ENCODE measurements around the gene PRR33.

The PRR33 gene

DNA sequence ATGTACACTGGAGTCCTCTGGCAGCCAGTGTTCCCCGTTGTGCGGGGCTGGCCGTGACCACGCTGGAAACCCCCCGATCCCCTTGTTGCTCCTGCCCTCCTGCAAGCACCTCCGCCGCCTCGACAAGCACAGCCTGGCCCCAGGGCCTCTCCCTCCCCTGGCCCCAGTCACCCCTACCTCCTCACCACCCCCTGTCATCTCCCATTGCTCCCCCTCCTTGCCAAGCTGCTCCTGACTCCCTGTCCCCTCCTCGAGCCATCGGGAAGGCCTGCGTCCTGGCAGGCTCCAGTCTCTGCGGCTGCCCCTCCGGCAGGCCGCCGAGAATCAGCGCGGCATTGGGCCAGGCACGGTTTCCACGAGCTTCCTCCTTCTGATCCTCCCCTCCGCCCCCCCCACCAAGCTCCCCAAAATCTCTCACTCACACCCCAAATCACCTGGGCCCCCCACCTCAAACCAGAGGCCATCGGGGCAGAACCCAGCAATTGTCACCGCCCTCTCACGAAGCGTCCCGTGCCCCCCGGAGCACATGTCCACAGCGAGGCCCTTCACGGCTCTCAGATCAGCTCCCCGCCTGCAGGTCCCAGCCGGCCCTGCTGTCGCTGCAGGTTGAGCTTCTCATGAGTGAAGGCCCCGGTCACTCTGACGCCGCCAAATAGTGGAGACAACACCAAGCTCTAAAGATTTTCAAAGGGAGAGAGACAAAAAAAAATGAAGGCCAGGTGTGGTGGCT, 44.5 kb downstream of the PRR33 start:
- DNase-seq (ENCODE audit: low spot score), result no peak

DNA sequence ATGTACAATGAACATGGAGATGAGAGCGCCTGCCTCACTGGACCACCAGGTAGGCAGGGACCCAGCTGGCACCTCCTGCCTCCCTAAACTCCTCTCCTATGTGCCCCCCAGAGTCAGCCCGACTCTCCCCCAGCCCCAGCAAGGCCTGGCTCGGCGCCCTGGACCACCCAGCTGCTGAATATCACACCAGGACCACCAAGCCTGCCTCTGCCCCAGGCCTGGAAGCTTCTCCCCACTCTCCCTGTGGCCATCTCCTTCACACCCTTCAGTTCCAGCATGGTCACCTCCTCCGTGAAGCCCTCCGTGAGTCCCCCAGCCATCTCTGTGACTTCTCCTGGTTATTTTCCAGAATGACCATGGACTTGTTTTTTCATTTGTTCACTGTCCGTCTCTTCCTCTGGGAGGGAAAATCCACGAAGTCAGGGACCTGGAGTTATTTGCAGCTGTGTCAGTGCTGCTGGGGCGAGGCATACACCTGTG, 45.2 kb downstream of the PRR33 start:
- DNase-seq (ENCODE audit: low spot score), result no peak

DNA sequence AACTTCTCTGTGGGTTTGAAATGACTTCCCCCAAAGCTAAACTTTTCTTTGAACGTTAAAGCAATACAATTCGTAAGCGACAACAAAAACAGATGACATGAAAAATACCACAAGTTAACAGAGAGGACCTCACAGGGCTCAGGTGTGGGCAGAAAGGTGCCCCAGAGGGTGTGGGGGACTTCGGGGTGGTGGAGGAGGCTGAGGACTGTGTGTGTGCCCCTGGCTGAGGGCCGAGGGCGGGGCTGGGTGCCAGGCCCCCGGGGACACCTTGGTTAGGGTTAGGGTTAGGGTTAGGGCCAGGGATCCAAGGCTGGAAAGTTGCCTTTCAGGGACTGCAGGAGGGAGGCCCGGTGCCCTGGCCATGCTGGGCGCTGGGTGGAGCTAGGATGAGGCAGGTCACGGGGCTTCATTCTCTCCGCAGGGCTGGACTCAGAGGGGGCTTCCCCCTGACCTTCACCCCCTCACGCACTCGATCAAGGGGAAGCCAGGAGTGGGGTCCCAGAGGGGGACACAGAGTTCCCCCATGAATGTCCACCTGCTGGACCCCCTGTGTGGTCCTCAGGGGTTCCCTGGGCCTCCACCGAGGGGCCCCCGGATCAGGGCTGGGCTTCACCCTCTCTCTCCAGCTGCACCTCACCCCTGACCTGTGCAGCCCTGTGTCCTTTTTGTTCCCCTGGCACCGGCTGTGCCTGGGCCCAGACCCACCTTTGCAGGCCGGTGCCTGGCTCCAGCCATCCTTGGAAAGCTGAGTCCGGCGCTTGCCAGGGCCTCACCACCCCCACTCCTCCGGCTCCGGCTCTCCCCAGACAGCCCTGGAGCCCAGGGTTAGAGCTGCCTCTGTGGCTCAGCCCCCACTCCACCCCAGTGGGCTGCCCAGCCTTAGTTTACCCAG, 45.9 kb downstream of the PRR33 start:
- no peak for DNase-seq (ENCODE audit: low spot score)

DNA sequence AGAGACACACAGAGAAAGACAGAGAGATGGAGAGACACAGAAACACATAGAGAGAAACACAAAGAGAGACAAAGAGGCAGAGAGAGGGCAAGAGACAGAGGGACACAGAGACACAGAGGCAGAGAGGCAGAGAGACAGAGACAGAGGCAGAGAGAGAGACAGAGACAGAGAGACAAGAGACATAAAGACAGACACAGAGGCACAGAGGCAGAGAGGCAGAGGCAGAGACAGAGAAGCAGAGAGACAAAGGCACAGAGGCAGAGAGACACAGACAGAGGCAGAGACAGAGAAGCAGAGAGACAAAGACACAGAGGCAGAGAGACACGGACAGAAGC, 46.6 kb downstream of the PRR33 start:
- DNase-seq (ENCODE audit: low spot score), result no peak

DNA sequence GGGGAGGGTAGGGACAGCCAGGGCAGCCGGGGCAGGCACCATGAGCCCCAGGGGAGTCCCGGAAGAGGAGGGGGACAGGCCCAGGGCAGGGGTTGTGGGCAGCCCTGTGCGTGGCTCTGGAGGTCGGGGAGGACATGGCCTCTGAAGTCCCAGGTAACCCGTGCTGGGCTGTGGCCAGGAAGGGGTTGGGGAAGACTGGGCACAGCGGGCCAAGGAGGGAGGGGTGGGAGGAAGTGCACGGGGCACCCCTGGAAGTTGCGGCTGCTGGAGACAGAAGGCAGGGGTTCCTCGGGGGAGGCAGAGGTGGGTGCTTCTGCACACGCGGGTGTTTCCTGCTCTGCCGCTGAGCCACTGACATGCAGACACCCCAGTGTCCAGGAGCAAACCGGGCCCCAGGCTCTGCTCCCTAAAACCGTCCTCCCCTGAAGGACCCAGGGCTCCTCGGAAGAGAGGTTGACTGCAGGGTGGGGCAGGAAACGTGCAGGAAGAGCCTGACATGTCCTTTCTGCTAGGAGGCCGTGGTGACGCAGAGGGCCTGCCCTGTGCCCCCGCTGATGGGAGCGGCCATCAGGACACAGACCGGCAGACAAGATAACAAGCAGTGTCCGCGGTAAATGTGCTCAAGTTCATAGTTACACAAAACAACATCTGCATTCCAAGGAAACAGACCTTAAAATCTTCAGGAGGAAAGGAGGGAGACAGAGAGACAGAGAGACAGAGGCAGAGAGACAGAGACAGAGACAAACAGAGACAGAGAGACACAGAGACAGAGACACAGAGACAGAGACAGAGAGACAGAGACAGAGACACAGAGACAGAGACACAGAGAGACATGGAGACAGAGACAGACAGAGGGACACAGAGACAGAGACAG, 47.2 kb downstream of the PRR33 start:
- no peak for DNase-seq (ENCODE audit: low spot score)

DNA sequence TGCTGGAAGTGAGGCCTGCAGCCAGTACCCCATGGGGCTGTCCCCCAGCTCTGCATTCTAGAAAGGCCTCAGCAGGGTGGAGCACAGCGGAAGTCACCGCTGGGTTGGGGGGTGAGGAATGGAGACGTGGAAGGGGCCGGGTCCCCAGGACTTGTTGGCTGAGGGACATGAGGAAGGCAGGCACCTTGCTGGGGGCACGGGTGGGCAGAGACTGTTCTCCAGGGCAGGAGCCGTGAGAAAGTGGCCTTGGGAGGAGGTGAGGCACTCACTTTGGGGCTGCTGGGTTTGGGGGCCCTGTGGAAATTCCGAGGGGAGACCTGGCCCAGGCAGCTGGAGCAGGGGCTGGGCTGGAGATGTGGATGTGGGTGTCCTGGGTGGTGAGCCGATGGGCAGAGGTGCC, 47.9 kb downstream of the PRR33 start:
- DNase-seq (ENCODE audit: low spot score), result no peak

DNA sequence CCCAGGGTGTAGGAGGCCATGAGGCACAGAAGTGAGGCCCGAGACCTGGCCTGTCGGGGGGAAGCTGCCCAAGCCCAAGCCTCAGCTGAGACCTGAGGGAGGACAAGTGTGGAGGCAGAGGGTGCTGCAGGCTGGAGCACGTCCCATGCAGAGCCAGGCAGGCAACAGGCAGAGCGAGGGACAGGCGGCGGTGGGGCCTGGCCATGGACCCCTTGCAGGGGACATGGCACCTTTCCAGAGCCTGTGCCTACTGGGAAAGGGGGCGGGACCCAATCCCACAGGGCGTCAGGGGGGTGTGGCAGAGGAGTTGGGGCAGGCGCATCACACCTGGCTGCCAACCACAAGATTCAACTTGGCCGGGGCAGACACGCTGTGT, 48.6 kb downstream of the PRR33 start:
- no peak for DNase-seq (ENCODE audit: low spot score)

DNA sequence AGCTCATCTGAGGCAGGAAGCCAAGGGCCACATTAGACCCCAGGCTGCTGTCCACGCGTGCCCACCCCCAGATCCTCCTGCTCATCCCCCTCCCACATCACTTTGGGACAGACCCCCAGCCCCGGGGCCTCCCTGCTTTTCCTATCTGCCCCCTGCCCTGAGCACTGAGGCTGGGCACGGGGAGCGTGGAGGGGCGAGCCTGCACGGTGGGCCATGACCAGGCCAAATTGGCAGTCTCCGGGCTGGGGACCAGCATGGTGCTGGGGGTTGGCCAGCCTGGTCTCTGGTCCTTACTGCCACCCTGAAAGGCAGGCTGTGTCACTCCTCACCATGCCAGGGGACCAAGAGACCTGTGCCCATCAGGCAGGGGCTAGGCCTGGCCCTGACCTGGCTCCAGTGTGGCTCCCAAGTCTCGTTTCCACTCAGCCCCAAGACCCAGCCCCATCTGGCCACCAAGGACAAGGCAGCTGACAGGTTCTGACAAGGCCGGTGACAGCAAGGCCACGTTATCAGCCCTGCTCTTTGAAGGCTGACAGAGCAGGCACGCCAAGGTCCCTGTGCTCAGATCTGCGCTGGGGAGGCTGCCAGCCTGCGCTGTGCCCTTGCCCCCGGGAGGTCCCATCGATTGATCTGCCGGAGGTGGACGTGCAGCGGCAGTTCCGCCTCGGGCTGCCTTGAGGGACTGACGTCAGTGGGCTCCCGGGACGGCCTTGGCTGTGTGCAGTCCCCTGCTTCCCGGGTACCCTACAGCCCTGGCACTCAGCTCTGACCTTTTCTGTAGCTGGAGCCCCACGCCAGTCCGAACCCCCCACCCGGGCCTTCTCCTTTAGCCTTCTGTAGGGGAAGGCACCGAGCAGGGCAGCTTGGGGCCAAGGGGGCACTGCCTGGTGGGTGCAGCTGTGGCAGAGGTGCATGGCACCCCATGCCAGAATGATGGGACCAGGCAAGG, 49.3 kb downstream of the PRR33 start:
- no peak for DNase-seq (ENCODE audit: low spot score)

DNA sequence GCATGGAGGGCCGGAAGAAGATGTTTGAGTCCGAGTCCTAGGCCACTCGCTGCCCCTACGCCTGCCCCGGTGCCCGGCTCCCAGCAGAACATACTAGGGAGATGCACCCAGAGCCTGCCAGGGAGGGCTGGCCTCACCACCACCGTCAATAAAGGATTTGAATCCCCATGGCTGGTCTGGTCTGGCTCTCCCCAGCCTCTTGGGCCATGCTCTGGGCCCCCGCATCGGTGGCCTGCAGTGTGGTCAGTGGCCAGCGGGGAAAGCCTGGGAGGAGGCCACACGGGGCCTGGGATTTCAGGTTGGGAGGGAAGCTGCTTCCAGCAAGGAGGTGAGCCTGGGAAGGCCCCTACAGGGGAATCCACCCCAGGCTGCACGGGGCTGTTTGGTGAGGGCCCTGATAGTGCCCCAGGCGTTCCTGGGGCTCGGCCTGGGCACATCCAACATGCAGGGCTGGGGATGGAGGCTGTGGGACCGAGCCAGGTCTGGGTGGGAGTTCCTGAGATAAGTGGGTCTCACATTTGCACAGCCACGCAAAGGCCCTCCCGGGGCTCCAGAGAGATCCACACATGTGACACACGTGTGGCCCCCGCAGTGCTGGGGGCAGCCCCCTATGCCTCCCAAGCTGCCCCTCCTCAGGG, 50.1 kb downstream of the PRR33 start:
- DNase-seq (ENCODE audit: low spot score), result no peak

DNA sequence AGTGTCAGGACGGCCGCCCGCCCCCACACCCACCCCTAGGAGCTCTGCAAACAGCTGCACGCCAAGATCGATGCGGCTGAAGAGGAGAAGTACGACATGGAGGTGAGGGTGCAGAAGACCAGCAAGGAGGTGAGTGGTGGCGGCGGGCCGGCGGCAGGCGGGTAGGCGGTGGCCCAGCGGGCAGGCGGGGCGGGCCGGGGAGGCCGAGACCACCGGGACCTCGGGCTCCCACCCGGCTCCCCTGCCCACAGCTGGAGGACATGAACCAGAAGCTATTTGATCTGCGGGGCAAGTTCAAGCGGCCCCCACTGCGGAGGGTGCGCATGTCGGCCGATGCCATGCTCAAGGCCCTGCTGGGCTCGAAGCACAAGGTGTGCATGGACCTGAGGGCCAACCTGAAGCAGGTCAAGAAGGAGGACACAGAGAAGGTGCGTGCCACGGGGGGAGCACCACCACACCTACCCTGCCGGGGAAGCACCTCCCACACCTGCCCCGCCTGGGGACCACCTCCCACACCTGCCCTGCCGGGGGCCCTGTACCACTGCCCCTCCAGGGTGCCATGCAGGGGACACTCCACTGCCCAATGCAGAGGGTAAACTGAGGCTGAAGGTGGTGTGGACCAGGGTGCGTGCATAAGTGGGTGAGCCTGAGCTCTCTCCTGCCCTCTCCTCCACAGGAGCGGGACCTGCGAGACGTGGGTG, 50.8 kb downstream of the PRR33 start:
- DNase-seq (ENCODE audit: low spot score), result no peak

DNA sequence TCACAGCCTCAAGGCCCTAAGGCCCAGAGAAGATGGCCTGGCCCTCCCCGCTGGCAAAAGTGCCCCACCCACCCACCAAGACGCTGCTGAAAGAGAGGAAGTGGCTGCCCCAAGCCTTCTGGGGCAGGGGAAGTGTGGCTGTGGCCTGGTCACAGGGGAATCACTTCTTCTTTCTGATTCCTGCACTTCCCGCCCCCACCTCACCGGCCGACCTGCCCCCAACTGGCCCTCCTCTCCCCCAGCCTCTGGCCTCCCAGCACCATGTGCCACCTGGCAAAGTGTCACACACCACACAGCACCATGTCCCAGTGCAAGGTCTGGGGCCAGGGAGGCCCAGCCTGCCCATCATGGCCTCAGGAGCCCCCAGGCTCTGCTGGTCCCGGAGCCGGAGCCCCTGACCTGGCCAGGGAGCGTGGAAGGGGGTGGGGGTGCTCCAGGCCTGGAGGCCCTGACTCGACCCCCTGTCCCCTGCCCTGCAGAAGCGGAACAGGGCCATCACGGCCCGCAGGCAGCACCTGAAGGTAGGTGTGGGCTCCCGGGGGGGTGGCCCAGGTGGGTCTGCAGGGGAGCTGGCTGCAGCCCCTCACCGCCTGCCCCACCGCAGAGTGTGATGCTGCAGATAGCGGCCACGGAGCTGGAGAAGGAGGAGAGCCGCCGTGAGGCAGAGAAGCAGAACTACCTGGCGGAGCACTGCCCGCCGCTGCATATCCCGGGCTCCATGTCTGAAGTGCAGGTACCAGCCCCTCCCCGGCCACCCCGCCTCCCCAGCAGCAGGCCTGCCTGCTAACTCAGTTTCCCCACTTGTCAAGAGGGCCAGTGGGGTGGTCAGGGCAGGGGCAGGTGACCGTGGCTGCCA, 51.5 kb downstream of the PRR33 start:
- DNase-seq (ENCODE audit: low spot score), result peak; percentile 62

DNA sequence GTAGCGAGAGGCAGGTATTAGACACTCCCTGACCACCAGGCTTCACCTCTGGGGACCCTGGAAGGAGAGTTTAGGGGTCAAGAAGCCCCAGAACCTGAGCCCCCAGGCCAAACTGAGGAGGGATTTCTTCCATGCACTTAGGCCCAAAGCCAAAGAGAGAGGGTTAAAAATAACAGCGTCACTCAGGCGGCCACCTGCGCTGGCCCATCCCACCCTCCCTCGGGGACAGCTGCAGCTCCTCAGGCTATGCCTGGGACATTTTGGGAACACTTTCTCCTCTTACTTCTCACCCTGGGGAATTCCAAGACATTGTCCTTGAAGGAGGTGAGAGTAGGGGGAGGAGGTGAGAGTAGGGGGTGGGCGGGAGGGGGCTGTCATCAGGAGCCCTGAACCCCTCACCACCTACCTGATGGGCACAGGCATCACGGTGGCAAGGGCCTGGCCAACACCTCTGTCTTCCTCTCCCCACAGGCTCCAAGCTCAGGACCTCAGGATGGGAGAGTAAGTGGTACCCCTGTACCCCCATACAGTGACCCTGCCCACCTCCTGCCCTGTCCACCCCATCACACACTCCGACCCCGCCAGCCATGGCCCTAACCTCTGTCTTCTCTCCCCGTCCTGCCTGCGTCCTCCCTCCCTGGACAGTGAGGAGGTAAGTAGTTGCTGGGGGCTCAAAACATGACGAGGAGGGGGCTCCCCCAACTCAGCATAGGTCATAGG, 52.3 kb downstream of the PRR33 start:
- DNase-seq (ENCODE audit: low spot score), result no peak

DNA sequence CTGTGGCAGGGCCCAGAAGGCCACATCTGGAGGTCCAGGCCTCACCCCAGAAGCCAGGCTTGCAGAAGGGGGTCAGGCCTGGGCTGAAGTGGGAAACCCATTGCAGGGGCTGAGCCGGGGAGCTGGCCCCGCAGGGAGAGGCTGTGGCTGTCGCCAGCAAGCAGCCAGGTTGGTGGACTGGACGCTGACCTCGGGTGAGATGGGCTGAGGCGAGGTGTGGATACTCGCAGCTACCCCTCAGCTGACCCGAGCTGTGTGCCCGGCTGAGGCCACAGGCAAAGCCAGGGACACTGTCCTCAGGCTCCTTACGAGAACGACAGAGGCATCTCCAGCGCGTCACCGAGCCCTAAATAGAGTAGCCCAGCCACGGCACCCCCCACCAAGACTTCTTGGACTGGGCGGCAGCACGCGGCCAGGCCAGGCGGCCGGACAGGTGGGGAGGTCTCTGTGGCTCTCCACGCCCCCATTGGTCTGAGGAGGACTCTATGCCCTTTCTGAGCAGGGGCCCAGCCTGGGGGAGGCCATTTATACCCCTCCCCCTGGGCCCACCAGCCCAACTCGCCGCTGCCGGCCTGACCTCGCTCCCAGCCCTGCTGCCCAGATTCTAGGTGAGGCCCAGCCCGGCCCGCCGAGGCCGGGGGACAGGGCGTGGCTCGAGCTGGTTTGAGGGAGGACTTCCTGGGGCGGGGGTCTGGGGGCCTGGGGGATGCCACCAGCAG, 53.1 kb downstream of the PRR33 start, which contains the start of gene TNNI2:
TSS of gene TNNI2 (plus strand) at position 556 of the 719 bp plus-strand sequence. CDS start 716 bp downstream, outside the sequence.
- no peak for DNase-seq (ENCODE audit: low spot score)

Measured in NAMALWA (cell line).